Dedifferentiated amniotic fluid mesenchymal stem cell (primary cell): ENCODE results near the gene RRM1.
"Not testable (repeated sequence)": the region's sequence is repeated elsewhere in the genome, so short reads cannot be mapped to it uniquely, and the experiment has no call there.

ENCODE experiments used
- DNase-seq: peaks from one replicate; pipeline ENCODE4 v3.0.0-alpha.2; 2016; ENCODE audit errors: extremely low spot score

Gene RRM1

GRCh38 chr11:4140067-4140636 is 45.6 kb downstream of the RRM1 start:
- no peak for DNase-seq

GRCh38 chr11:4146070-4146771 is 51.6 kb downstream of the RRM1 start:
- DNase-seq, result no peak

- no peak for DNase-seq
These were observed 52.1 kb downstream of the RRM1 start for GRCh38 chr11:4146772-4147098.

- no peak for DNase-seq
These were observed 59.9 kb downstream of the RRM1 start for GRCh38 chr11:4154503-4154902.

GRCh38 chr11:4156571-4156970 is 62.0 kb downstream of the RRM1 start:
- DNase-seq, result no peak

GRCh38 chr11:4158818-4159217 is 64.2 kb downstream of the RRM1 start:
- not testable (repeated sequence) for DNase-seq

- no peak for DNase-seq
These were observed 66.7 kb downstream of the RRM1 start for GRCh38 chr11:4161305-4161704.

- DNase-seq, result no peak
These were observed 70.4 kb downstream of the RRM1 start for GRCh38 chr11:4164884-4165590.

GRCh38 chr11:4167292-4167691 is 72.7 kb downstream of the RRM1 start:
- no peak for DNase-seq

GRCh38 chr11:4167758-4168157 is 73.2 kb downstream of the RRM1 start:
- DNase-seq, result no peak

GRCh38 chr11:4175620-4176350 is 81.2 kb downstream of the RRM1 start:
- DNase-seq, result not testable (repeated sequence)

- DNase-seq, result no peak
These were observed 84.4 kb downstream of the RRM1 start for GRCh38 chr11:4178813-4179662.

GRCh38 chr11:4180441-4181183 is 86.0 kb downstream of the RRM1 start:
- no peak for DNase-seq

GRCh38 chr11:4181782-4182721 is 87.5 kb downstream of the RRM1 start:
- peak; percentile 22 for DNase-seq

- no peak for DNase-seq
These were observed 88.9 kb downstream of the RRM1 start for GRCh38 chr11:4183410-4184057.

GRCh38 chr11:4184163-4184916 is 89.7 kb downstream of the RRM1 start:
- no peak for DNase-seq

GRCh38 chr11:4185561-4185960 is 91.0 kb downstream of the RRM1 start:
- DNase-seq, result no peak

GRCh38 chr11:4186464-4187054 is 92.0 kb downstream of the RRM1 start:
- peak; percentile 15 for DNase-seq
